ENCODE data around the gene EDNRB. TPM values are rescaled to one million over a fixed set of nuclear protein-coding genes. Genes with fewer than 3 reads are reported as not detected.
"Not testable (repeated sequence)": the region's sequence is repeated elsewhere in the genome, so short reads cannot be mapped to it uniquely, and the experiment has no call there.

EDNRB gene
- total RNA-seq, 4 donors from 2014 or later: 1.6 to 14.7 (median 5.0) TPM

DNA sequence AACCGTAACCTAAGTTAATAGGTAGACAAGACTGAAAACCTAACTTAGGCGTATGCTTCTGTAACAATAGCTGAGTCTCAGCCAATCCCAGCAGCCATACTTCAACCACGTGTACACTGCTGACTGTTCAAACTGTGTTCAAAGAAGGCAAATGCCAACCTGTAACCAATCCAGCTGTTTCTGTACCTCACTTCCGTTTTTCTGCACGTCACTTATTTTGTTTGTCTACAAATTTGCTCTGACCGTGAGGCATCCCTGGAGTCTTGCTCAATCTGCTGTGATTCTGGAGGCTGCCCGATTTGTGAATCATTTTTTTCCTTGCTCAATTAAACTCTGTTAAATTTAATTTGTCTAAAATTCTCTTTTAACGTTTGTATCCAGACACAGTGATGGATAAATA, 59.2 kb downstream of the EDNRB start:
- no peak for DNase-seq
- Histone ChIP-seq H3K36me3 (no peaks in the 10 kb centered on the region), H3K27ac (peak overlapping the region in 3 of 4 donors; percentile 11 to 36 (median 26)), H3K9me3 (no peaks in the 10 kb centered on the region), H3K27me3 (no peaks in the 10 kb centered on the region), H3K4me3 (no peak overlapping the region), H3K4me1 (no peaks in the 10 kb centered on the region)
- intact Hi-C loops (cut with DNase I): no loop called here
- TF ChIP-seq, protein P1, sequence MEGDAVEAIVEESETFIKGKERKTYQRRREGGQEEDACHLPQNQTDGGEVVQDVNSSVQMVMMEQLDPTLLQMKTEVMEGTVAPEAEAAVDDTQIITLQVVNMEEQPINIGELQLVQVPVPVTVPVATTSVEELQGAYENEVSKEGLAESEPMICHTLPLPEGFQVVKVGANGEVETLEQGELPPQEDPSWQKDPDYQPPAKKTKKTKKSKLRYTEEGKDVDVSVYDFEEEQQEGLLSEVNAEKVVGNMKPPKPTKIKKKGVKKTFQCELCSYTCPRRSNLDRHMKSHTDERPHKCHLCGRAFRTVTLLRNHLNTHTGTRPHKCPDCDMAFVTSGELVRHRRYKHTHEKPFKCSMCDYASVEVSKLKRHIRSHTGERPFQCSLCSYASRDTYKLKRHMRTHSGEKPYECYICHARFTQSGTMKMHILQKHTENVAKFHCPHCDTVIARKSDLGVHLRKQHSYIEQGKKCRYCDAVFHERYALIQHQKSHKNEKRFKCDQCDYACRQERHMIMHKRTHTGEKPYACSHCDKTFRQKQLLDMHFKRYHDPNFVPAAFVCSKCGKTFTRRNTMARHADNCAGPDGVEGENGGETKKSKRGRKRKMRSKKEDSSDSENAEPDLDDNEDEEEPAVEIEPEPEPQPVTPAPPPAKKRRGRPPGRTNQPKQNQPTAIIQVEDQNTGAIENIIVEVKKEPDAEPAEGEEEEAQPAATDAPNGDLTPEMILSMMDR (IDR thresholded peaks at IDR 0.05): no peak
- no peak for TF ChIP-seq POLR2A (IDR thresholded peaks at IDR 0.05)
- WGBS, 2 donors: 61 to 77% methylated on average over 8 of the region's 8 CpGs

DNA sequence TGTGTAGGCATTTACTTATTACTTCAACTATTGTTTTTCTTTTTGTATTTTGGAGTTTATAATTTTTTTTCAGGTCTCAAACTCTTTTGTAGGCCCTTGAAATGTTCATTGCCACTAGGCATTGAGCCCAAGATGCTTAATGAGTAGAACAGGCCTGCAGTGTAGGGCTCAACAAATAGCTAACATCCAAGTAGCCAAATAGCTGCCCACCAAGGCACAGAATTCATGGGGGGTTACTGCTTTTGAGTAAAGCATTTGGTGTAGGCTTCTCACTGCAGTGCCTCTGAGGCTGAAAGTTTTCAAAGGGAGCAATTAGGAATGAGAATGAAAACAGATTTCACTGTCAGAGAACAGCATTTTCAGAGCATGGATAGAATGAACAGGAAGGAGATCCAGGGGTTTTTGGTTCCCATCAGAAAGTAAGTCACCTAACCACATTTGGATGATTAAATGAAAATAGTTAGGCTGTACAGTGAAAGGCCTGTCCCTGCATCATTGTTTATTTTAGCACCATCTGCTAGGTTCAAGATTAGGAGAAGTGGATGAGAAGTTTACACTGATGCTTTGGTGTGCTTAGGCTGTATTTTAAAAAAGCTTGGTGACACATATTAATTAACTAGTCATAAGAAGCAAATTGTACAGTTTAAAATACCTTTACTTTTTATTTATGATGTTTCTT, 61.0 kb downstream of the EDNRB start:
- Histone ChIP-seq H3K9me3 (no peaks in the 10 kb centered on the region), H3K27ac (no peak overlapping the region), H3K27me3 (no peaks in the 10 kb centered on the region), H3K4me1 (no peaks in the 10 kb centered on the region), H3K36me3 (no peaks in the 10 kb centered on the region), H3K4me3 (no peak overlapping the region)
- TF ChIP-seq, protein P1 (IDR thresholded peaks at IDR 0.05): no peak
- no peak for TF ChIP-seq POLR2A (IDR thresholded peaks at IDR 0.05)
- intact Hi-C loops (cut with DNase I): no loop called here
- no peak for DNase-seq

DNA sequence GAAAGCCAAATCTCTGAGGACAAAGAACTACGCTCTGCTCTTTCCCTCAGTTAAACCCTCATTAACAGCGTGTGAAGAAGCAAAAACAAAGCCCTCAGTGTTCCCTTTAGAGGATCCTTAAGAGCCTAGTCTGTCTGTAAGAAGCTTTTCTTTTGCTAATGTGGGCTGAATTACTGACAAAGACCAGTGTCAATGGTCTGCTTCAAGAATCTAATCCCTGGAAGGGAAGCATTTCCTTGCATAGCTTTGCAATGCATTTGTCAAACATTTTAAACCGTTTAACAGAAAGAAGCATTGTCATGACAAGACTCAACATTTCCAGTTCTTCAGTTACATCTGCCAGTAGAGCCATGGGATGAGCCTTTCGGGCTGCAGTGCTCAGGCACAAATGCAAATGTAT, 64.9 kb downstream of the EDNRB start:
- WGBS, 2 donors: 33 to 34% methylated on average over 4 of the region's 4 CpGs
- no peak for DNase-seq
- no peaks in the 10 kb centered on the region for H3K9me3 ChIP-seq
- H3K36me3 ChIP-seq: no peaks in the 10 kb centered on the region
- no peak overlapping the region for H3K27ac ChIP-seq
- intact Hi-C loops (cut with DNase I): no loop called here
- TF ChIP-seq POLR2A (IDR thresholded peaks at IDR 0.05): no peak
- TF ChIP-seq, protein P1 (IDR thresholded peaks at IDR 0.05): no peak
- no peaks in the 10 kb centered on the region for H3K4me1 ChIP-seq
- no peaks in the 10 kb centered on the region for H3K27me3 ChIP-seq
- no peak overlapping the region for H3K4me3 ChIP-seq

DNA sequence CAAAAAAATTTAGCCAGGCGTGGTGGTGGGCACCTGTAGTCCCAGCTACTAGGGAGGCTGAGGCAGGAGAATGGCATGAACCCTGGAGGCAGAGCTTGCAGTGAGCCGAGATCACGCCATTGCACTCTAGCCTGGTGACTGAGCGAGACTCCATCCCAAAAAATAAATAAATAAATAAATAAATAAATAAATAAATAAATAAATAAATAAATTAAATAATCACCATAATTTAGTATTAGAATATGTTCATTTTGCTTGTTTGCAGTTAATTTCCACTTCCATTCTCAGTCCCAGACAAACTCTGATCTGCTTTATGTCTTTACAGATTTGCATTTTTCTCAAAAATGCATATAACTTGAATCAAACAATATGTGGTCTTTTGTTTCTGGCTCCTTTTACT, 70.6 kb downstream of the EDNRB start:
- H3K36me3 ChIP-seq: not testable (repeated sequence)

DNA sequence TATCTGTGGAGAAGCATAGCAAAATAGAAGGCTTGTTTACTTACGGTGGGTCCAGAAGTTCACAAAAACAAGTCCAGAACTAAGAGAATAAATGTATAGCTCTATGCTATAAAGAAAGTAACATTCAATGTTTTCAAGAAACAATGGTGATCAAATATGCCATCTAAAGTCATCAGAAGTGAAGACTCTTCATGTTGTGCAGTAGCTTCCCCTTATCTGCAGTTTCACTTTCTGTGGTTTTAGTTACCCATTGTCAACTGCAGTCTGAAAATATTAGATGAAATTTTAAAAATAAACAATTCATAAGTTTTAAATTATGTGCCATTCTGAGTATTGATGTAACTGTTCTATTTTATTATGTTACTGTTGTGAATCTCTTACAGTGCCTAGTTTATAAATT, 72.5 kb downstream of the EDNRB start:
- Histone ChIP-seq H3K36me3 (no peaks in the 10 kb centered on the region), H3K9me3 (no peaks in the 10 kb centered on the region), H3K27ac (no peak overlapping the region), H3K4me3 (no peak overlapping the region), H3K27me3 (no peaks in the 10 kb centered on the region), H3K4me1 (no peaks in the 10 kb centered on the region)
- WGBS, 2 donors: 80 to 87% methylated on average over 1 of the region's 1 CpG
- TF ChIP-seq, protein P1 (IDR thresholded peaks at IDR 0.05): no peak
- TF ChIP-seq POLR2A (IDR thresholded peaks at IDR 0.05): no peak
- DNase-seq: no peak
- intact Hi-C loops (cut with DNase I): no loop called here

More for the DNA sequence above, 70.6 kb downstream of the EDNRB start:
- H3K9me3 ChIP-seq; H3K4me3 ChIP-seq; DNase-seq; H3K27me3 ChIP-seq; H3K4me1 ChIP-seq; H3K27ac ChIP-seq; intact Hi-C loops (cut with DNase I): not testable (repeated sequence)
- 87 to 94% methylated on average over 4 of the region's 4 CpGs for WGBS, 2 donors

Small RNA genes lying within 50 kb of the gene (small RNA-seq; reads per million reads assigned to genes)
- gene RN7SL810P: 0 reads per million in 4 donors

Other genes with a start within 250 kb of the EDNRB start
- 1 to 10 TPM in 3 of 4 donors, under 1 TPM in 1; 0.57 to 4.6 (median 3.1) TPM for gene SLAIN1, start 221.1 kb downstream of the EDNRB start, total RNA-seq